GM12874 (cell line): ENCODE data around the gene IQCF6.

ENCODE experiments used
- CTCF ChIP-seq: IDR thresholded peaks from 2 replicates; pipeline ENCODE4 v1.5.1; 2011; ENCODE audit warnings: low read depth, mild to moderate bottlenecking, control low read depth, low read length, moderate library complexity; ENCODE audit not compliant: insufficient read depth

The IQCF6 gene

GRCh38 chr3:51759203-51759602, 19.8 kb downstream of the IQCF6 start:
- TF ChIP-seq CTCF, result no peak

- TF ChIP-seq CTCF, result no peak
Observed at GRCh38 chr3:51751287-51751686, 27.8 kb downstream of the IQCF6 start.

- no peak for TF ChIP-seq CTCF
Observed at GRCh38 chr3:51750878-51751277, 28.2 kb downstream of the IQCF6 start.

- no peak for TF ChIP-seq CTCF
Observed at GRCh38 chr3:51748327-51748726, 30.7 kb downstream of the IQCF6 start.

GRCh38 chr3:51747840-51748239, 31.2 kb downstream of the IQCF6 start:
- no peak for TF ChIP-seq CTCF

GRCh38 chr3:51739110-51739509, 39.9 kb downstream of the IQCF6 start:
- TF ChIP-seq CTCF, result no peak

- TF ChIP-seq CTCF, result no peak
Observed at GRCh38 chr3:51735950-51736349, 43.1 kb downstream of the IQCF6 start.

GRCh38 chr3:51735039-51735438, 44.0 kb downstream of the IQCF6 start:
- no peak for TF ChIP-seq CTCF
